ENCODE results near the gene PIK3CD. TPM values are rescaled to one million over a fixed set of nuclear protein-coding genes. Genes with fewer than 3 reads are reported as not detected.

PIK3CD gene
- total and polyA plus RNA-seq, 10 donors = 26.8 to 186 (median 100.0) TPM

DNA sequence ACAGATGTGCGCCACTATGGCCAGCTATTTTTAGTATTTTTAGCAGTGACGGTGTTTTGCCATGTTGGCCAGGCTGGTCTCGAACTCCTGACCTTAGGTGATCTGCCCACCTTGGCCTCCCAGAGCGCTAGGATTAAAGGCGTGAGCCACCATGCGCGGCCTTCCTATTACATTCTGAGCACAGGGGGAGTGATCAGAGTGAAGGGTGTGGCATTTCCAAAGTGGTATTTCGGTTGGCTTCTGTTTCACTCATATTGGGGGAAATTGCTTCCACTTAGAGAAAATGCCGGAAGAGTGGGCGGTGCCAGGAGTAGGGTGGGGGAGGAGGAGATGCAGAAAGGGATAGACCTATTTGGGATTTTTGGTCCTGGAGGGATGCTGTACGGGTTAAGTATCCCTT lies 4.3 kb downstream of the PIK3CD start:
- Histone ChIP-seq H3K27me3 (replicated peaks in 1 of 7) (peaks cover 0 to 21% (median 7%) of the 10 kb centered on the region in 7 donors), H3K4me3 (peak overlapping the region in 3 of 8 donors; percentile 88 to 96 (median 90)), H3K9me3 (no peaks in the 10 kb centered on the region), H3K27ac (peak overlapping the region in 6 of 8 donors; percentile 90 to 100 (median 98)), H3K4me1 (peaks cover 16 to 100% (median 83%) of the 10 kb centered on the region in 6 donors), H3K36me3 (peaks cover 0 to 16% (median 2%) of the 10 kb centered on the region in 6 donors)
- DNase-seq = no peak
- TF ChIP-seq POLR2AphosphoS5 (IDR thresholded peaks at IDR 0.05) = no peak
- TF ChIP-seq, protein P1, sequence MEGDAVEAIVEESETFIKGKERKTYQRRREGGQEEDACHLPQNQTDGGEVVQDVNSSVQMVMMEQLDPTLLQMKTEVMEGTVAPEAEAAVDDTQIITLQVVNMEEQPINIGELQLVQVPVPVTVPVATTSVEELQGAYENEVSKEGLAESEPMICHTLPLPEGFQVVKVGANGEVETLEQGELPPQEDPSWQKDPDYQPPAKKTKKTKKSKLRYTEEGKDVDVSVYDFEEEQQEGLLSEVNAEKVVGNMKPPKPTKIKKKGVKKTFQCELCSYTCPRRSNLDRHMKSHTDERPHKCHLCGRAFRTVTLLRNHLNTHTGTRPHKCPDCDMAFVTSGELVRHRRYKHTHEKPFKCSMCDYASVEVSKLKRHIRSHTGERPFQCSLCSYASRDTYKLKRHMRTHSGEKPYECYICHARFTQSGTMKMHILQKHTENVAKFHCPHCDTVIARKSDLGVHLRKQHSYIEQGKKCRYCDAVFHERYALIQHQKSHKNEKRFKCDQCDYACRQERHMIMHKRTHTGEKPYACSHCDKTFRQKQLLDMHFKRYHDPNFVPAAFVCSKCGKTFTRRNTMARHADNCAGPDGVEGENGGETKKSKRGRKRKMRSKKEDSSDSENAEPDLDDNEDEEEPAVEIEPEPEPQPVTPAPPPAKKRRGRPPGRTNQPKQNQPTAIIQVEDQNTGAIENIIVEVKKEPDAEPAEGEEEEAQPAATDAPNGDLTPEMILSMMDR (IDR thresholded peaks at IDR 0.05 in 8 of 11, conservative IDR thresholded peaks at IDR 0.05 in 3 of 11) = no peak
- TF ChIP-seq POLR2A (IDR thresholded peaks at IDR 0.05) = no peak
- 50 to 68% (median 61%) methylated on average over 11 of the region's 11 CpGs for WGBS, 5 donors
- intact Hi-C loops (cut with DNase I; ENCODE audit: low total_unique reads) = no loop called here

DNA sequence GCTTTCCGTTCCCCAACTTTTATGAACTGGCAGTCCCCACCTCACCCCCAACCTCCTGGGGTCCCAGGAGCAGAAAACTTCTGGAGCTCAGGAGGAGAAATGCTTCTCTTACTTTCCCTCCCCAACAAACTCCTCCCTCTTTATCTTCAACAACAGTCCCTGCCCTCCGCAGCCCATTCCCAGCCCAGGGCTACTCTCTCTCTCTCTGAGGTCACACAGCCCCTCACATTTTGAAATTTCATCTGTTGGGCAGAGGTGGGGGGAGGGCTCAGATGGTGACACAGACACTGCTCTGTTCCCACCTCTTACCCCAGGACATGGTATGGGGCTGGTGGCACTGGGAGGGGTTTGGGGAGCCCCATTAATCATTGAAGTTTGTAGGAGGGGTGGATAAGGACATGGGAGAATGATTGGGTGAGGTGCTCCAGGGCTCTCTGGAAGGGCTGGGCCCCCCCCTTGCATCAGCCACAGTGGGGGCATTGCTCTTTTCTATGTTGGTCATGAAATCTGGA lies 6.0 kb downstream of the PIK3CD start:
- intact Hi-C loops (cut with DNase I; ENCODE audit: low total_unique reads) = no loop called here
- peaks cover 0 to 5% (median 0%) of the 10 kb centered on the region in 7 donors for H3K27me3 ChIP-seq (replicated peaks in 1 of 7)
- no peak overlapping the region for H3K4me3 ChIP-seq
- 40 to 62% (median 54%) methylated on average over 2 of the region's 2 CpGs for WGBS, 5 donors
- peaks cover 16 to 100% (median 77%) of the 10 kb centered on the region in 6 donors for H3K4me1 ChIP-seq
- H3K36me3 ChIP-seq = peaks cover 0 to 34% (median 2%) of the 10 kb centered on the region in 6 donors
- peak overlapping the region in 5 of 8 donors; percentile 6 to 100 (median 96) for H3K27ac ChIP-seq
- no peaks in the 10 kb centered on the region for H3K9me3 ChIP-seq
- TF ChIP-seq, protein P1 (IDR thresholded peaks at IDR 0.05 in 8 of 11, conservative IDR thresholded peaks at IDR 0.05 in 3 of 11) = no peak
- no peak for TF ChIP-seq POLR2AphosphoS5 (IDR thresholded peaks at IDR 0.05)
- no peak for TF ChIP-seq POLR2A (IDR thresholded peaks at IDR 0.05)
- no peak for DNase-seq

DNA sequence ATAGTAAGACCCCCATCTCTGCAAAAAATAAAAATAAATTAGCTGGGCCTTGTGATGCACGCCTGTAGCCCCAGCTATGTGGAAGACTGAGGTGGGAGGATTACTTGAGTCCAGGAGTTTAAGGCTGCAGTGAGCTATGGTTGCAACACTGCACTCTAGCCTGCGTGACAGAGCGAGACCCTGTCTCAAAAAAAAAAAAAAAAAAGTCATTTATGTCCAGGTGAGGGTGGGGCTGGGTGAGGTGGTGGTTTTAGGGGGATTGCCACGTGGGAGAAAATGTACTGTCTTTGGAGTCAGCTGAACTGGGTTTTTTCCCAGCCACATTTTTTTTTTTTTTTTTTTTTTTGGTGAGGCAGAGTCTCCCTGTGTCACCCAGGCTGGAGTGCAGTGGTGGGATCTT lies 6.7 kb downstream of the PIK3CD start:
- 46 to 52% (median 49%) methylated on average over 4 of the region's 4 CpGs for WGBS, 5 donors
- no peak for TF ChIP-seq POLR2AphosphoS5 (IDR thresholded peaks at IDR 0.05)
- no peak for TF ChIP-seq POLR2A (IDR thresholded peaks at IDR 0.05)
- TF ChIP-seq, protein P1 (IDR thresholded peaks at IDR 0.05 in 8 of 11, conservative IDR thresholded peaks at IDR 0.05 in 3 of 11) = no peak
- no peaks in the 10 kb centered on the region for H3K27me3 ChIP-seq (replicated peaks in 1 of 7)

DNA sequence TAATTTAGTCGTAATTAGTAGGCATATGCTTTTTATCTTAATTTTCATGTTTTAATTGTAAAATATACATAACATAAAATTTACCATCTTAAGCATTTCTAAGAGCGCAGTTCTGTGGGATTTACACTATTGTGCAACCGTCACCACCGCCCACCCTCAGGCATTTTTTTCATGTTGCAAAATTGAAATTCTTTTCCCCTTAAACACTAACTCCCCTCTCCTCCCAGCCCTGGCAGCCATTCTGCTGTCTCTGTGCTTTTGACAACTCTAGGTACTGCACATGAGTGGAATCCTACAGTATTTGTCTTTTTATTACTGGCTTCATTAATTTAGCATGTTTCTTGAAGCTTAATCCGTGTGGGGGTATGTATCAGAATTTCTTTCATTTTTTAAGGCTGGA lies 7.8 kb downstream of the PIK3CD start:
- 44 to 55% (median 50%) methylated on average over 5 of the region's 5 CpGs for WGBS, 5 donors
- H3K4me1 ChIP-seq = peaks cover 16 to 95% (median 78%) of the 10 kb centered on the region in 6 donors
- no peaks in the 10 kb centered on the region for H3K27me3 ChIP-seq (replicated peaks in 1 of 7)
- DNase-seq = no peak
- TF ChIP-seq, protein P1 (IDR thresholded peaks at IDR 0.05 in 8 of 11, conservative IDR thresholded peaks at IDR 0.05 in 3 of 11) = no peak
- TF ChIP-seq POLR2A (IDR thresholded peaks at IDR 0.05) = no peak
- no peak for TF ChIP-seq POLR2AphosphoS5 (IDR thresholded peaks at IDR 0.05)
- H3K36me3 ChIP-seq = peaks cover 0 to 48% (median 2%) of the 10 kb centered on the region in 6 donors
- no peaks in the 10 kb centered on the region for H3K9me3 ChIP-seq
- H3K4me3 ChIP-seq = no peak overlapping the region
- H3K27ac ChIP-seq = peak overlapping the region in 1 of 8 donors; percentile 23
- intact Hi-C loops (cut with DNase I; ENCODE audit: low total_unique reads) = no loop called here

More for the DNA sequence above, 6.7 kb downstream of the PIK3CD start:
- Histone ChIP-seq H3K36me3 (peaks cover 0 to 40% (median 2%) of the 10 kb centered on the region in 6 donors), H3K4me1 (peaks cover 16 to 100% (median 82%) of the 10 kb centered on the region in 6 donors), H3K9me3 (no peaks in the 10 kb centered on the region), H3K4me3 (no peak overlapping the region), H3K27ac (peak overlapping the region in 5 of 8 donors; percentile 6 to 100 (median 96))
- intact Hi-C loops (cut with DNase I; ENCODE audit: low total_unique reads) = no loop called here
- DNase-seq = no peak
